GM21367 (cell line): ENCODE data around the gene WWOX.

Experiments
- ATAC-seq: cut with Tn5 transposase; IDR thresholded peaks from one replicate; pipeline ENCODE4 v1.9.1; 2021; ENCODE audit not compliant: unreplicated experiment

WWOX gene

GRCh38 chr16:78102865-78103264, 3.4 kb downstream of the WWOX start:
- no peak for ATAC-seq

GRCh38 chr16:78105517-78105916, 6.1 kb downstream of the WWOX start:
- no peak for ATAC-seq

GRCh38 chr16:78106686-78107085, 7.2 kb downstream of the WWOX start:
- no peak for ATAC-seq

- no peak for ATAC-seq
Observed at GRCh38 chr16:78108451-78108850, 9.0 kb downstream of the WWOX start.

- no peak for ATAC-seq
Observed at GRCh38 chr16:78113258-78113657, 13.8 kb downstream of the WWOX start.

GRCh38 chr16:78115659-78116058, 16.2 kb downstream of the WWOX start:
- no peak for ATAC-seq

GRCh38 chr16:78116946-78117345, 17.5 kb downstream of the WWOX start:
- ATAC-seq, result no peak

- ATAC-seq, result no peak
Observed at GRCh38 chr16:78117391-78117790, 17.9 kb downstream of the WWOX start.

- ATAC-seq, result no peak
Observed at GRCh38 chr16:78118469-78119025, 19.1 kb downstream of the WWOX start.

GRCh38 chr16:78122774-78123315, 23.4 kb downstream of the WWOX start:
- ATAC-seq, result peak; percentile 81

GRCh38 chr16:78125112-78125844, 25.8 kb downstream of the WWOX start:
- no peak for ATAC-seq

GRCh38 chr16:78126662-78127061, 27.2 kb downstream of the WWOX start:
- no peak for ATAC-seq

- ATAC-seq, result no peak
Observed at GRCh38 chr16:78127130-78127529, 27.7 kb downstream of the WWOX start.

- no peak for ATAC-seq
Observed at GRCh38 chr16:78128913-78129312, 29.5 kb downstream of the WWOX start.

- ATAC-seq, result no peak
Observed at GRCh38 chr16:78129349-78129748, 29.9 kb downstream of the WWOX start.

GRCh38 chr16:78130083-78130608, 30.7 kb downstream of the WWOX start:
- ATAC-seq, result no peak

- ATAC-seq, result no peak
Observed at GRCh38 chr16:78130950-78131349, 31.5 kb downstream of the WWOX start.

- ATAC-seq, result no peak
Observed at GRCh38 chr16:78133919-78134318, 34.5 kb downstream of the WWOX start.

- ATAC-seq, result no peak
Observed at GRCh38 chr16:78134944-78135619, 35.6 kb downstream of the WWOX start.

GRCh38 chr16:78137179-78137578, 37.7 kb downstream of the WWOX start:
- no peak for ATAC-seq

GRCh38 chr16:78137782-78138616, 38.5 kb downstream of the WWOX start:
- peak; percentile 65 for ATAC-seq
